Smooth muscle cell (in vitro differentiated cells): Measurements from ENCODE around the gene MRPL40. TPM values are rescaled to one million over a fixed set of nuclear protein-coding genes. Genes with fewer than 3 reads are reported as not detected.

Experiments used
- DNase-seq: peaks from one replicate; lab custom pipeline; 2025; ENCODE audit not compliant: unreplicated experiment; lab: John Stamatoyannopoulos, UW
- H2AFZ ChIP-seq: fragments of 200-600 bp; sonication (generic); 2 replicates; pipeline ENCODE4 v1.6.0; 2016; ENCODE audit warnings: antibody characterized with exemption, low read depth, mild to moderate bottlenecking
- H3F3A ChIP-seq: fragments of 200-600 bp; sonication (generic); 2 replicates; pipeline ENCODE4 v1.6.0; 2017; ENCODE audit warnings: antibody characterized with exemption, low read depth
- H3K27ac ChIP-seq: fragments of 200-600 bp; sonication (generic); 2 replicates; pipeline ENCODE4 v1.5.1; 2016; ENCODE audit warnings: low read depth, mild to moderate bottlenecking
- H3K27me3 ChIP-seq: fragments of 200-600 bp; sonication (generic); 2 replicates; pipeline ENCODE4 v1.6.1; 2016; ENCODE audit warnings: low read depth, mild to moderate bottlenecking
- H3K36me3 ChIP-seq: fragments of 200-600 bp; sonication (generic); 2 replicates; pipeline ENCODE4 v1.5.1; 2016; ENCODE audit warnings: low read depth
- H3K4me1 ChIP-seq: fragments of 200-600 bp; sonication (generic); 2 replicates; pipeline ENCODE4 v1.5.1; 2016; ENCODE audit warnings: low read depth
- H3K4me2 ChIP-seq: fragments of 200-600 bp; sonication (generic); 2 replicates; pipeline ENCODE4 v1.6.0; 2016; ENCODE audit warnings: mild to moderate bottlenecking
- H3K4me3 ChIP-seq: fragments of 200-600 bp; sonication (generic); 2 replicates; pipeline ENCODE4 v1.5.1; 2016; ENCODE audit warnings: mild to moderate bottlenecking
- H3K79me2 ChIP-seq: fragments of 200-600 bp; sonication (generic); 2 replicates; pipeline ENCODE4 v1.6.0; 2016; ENCODE audit warnings: low read depth, mild to moderate bottlenecking
- H3K9ac ChIP-seq: fragments of 200-600 bp; sonication (generic); 2 replicates; pipeline ENCODE4 v1.6.0; 2016; ENCODE audit warnings: low read depth
- H3K9me3 ChIP-seq: fragments of 200-600 bp; sonication (generic); replicated peaks from 2 replicates; pipeline ENCODE4 v1.5.1; 2016; ENCODE audit warnings: low read depth
- H4K20me1 ChIP-seq: fragments of 200-600 bp; sonication (generic); 2 replicates; pipeline ENCODE4 v1.6.0; 2016; ENCODE audit warnings: low read depth
- CTCF ChIP-seq: fragments of 200-600 bp; sonication (generic); IDR thresholded peaks from 2 replicates; pipeline ENCODE4 v1.5.1; 2017; ENCODE audit warnings: borderline replicate concordance, mild to moderate bottlenecking, antibody characterized with exemption; ENCODE audit not compliant: insufficient read depth, poor library complexity, severe bottlenecking
- WGBS: methylation state at CpG from one replicate; pipeline ENCODE4 v1.1.7; 2016; ENCODE audit warnings: low lambda C conversion rate; 5-methylcytosine and 5-hydroxymethylcytosine counted together
- polyA plus RNA-seq: library from polyadenylated mRNA; unstranded; fragments of >200 nt; fragmentation: Nextera tagmentation; extraction: Ambion mirVana; gene quantifications from 2 replicates; pipeline ENCODE4 v1.2.1, GENCODE V29; 2016
- total RNA-seq: library from RNA; depleted of rRNA; stranded (reverse); fragments of >200 nt; gene quantifications from 2 replicates; pipeline ENCODE4 v1.2.3, GENCODE V29; 2014

Gene MRPL40
- total and polyA plus RNA-seq, 2 experiments from 2014 or later, result 30.4 to 54.8 TPM

DNA sequence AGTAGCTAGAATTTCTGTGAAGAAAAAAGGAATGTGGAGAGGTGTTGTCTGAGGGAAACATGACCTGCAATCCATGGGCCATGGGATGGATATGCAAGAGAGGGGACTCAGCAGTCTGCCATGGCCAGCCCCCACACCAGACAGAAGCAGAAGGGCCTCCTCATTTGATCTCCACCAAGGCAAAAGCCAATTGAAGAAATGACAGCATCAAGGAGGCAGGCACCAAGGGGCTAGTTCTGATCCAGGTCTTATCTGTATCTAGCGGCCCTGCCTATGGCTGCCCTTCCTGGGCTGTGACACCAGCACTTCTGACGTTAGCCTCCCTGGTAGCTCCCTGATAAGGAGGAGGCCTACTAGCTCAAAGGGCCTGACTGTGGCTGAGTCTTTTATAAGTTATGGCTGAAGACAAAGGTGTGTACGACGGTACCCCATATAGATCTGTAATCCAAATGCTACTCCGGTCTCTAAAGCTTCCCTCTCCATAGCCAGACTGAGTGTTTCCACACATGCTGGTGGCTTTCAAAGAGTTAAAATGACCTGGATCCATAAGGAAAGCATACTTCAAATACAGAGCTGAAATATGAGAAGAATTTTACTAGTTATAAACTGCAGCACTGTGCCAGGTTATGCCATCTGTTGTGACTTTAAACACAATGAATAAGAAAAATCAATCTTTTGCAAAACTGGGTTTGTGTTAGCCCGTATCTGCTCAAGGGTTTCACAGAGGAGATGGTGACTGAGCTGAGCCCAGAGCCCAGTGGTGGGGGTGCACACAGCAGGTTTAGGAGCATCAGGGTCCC, 35.2 kb upstream of the MRPL40 start:
- Histone ChIP-seq H3K27ac (no peak overlapping the region), H3K4me2 (no peak overlapping the region), H4K20me1 (no peaks in the 10 kb centered on the region), H3F3A (no peaks in the 10 kb centered on the region), H2AFZ (no peak overlapping the region), H3K27me3 (no peaks in the 10 kb centered on the region), H3K4me3 (no peak overlapping the region), H3K9ac (no peak overlapping the region), H3K9me3 (no peaks in the 10 kb centered on the region), H3K4me1 (no peaks in the 10 kb centered on the region), H3K36me3 (no peaks in the 10 kb centered on the region), H3K79me2 (no peaks in the 10 kb centered on the region)
- no peak for TF ChIP-seq CTCF
- WGBS, result 92% methylated on average over 6 of the region's 6 CpGs
- DNase-seq, result no peak

DNA sequence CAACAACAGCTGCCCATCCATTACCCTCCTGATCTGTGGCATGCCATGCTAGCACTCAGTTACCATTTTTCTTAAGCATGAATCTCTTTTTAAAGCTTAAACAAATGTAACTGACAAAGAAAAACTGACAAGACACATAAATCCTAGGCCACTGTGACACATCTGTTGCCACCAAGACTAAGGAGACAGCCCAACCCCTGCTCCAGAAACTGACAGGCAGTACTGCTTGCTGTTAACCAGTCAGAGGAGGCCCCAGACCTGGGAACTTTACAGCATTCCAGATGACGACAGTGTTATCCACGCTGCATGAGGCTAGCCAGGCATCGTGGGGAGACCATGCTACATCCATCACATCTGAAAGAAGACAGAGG, 34.6 kb upstream of the MRPL40 start:
- WGBS, result 79% methylated on average over 3 of the region's 3 CpGs
- H3K36me3 ChIP-seq, result no peaks in the 10 kb centered on the region

GRCh38 chr22:19398206-19398605, 34.1 kb upstream of the MRPL40 start:
- H3K4me1 ChIP-seq, result no peaks in the 10 kb centered on the region
- no peaks in the 10 kb centered on the region for H3K27me3 ChIP-seq
- no peaks in the 10 kb centered on the region for H3K79me2 ChIP-seq
- no peaks in the 10 kb centered on the region for H4K20me1 ChIP-seq
- no peaks in the 10 kb centered on the region for H3F3A ChIP-seq
- H3K4me3 ChIP-seq, result no peak overlapping the region
- H3K36me3 ChIP-seq, result no peaks in the 10 kb centered on the region
- DNase-seq, result no peak
- no peak overlapping the region for H3K9ac ChIP-seq
- WGBS, result 96% methylated on average over 6 of the region's 6 CpGs
- H3K9me3 ChIP-seq, result no peaks in the 10 kb centered on the region
- H3K27ac ChIP-seq, result no peak overlapping the region
- TF ChIP-seq CTCF, result no peak
- no peak overlapping the region for H2AFZ ChIP-seq
- no peak overlapping the region for H3K4me2 ChIP-seq

More for the DNA sequence above, 34.6 kb upstream of the MRPL40 start:
- Histone ChIP-seq H4K20me1 (no peaks in the 10 kb centered on the region), H3F3A (no peaks in the 10 kb centered on the region), H3K79me2 (no peaks in the 10 kb centered on the region), H3K9ac (no peak overlapping the region), H3K4me2 (no peak overlapping the region), H2AFZ (no peak overlapping the region), H3K27me3 (no peaks in the 10 kb centered on the region), H3K27ac (no peak overlapping the region), H3K4me3 (no peak overlapping the region), H3K4me1 (no peaks in the 10 kb centered on the region), H3K9me3 (no peaks in the 10 kb centered on the region)
- TF ChIP-seq CTCF, result no peak
- no peak for DNase-seq

DNA sequence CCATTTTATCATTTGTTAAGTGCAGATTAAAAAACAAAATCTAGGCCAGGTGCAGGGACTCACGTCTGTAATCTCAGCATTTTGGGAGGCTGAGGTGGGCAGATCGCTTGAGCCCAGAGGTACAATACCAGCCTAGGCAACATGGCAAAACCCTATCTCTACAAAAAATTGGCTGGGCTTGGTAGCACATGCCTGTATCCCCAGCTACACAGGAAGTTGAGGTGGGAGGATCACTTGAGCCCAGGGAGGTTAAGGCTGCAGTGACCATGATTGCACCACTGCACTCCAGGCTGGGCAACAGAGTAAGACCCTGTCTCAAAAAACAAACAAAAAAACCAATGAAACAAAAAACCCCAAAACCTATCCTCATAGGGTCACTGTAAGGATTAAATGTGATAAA, 33.7 kb upstream of the MRPL40 start:
- no peak overlapping the region for H3K27ac ChIP-seq
- no peak for TF ChIP-seq CTCF
- H3K9me3 ChIP-seq, result no peaks in the 10 kb centered on the region
- no peak for DNase-seq
- no peaks in the 10 kb centered on the region for H3K4me1 ChIP-seq
- 97% methylated on average over 2 of the region's 2 CpGs for WGBS
- H3K9ac ChIP-seq, result no peak overlapping the region
- no peak overlapping the region for H2AFZ ChIP-seq
- no peaks in the 10 kb centered on the region for H3K27me3 ChIP-seq
- H3F3A ChIP-seq, result no peaks in the 10 kb centered on the region
- no peaks in the 10 kb centered on the region for H4K20me1 ChIP-seq
- no peak overlapping the region for H3K4me3 ChIP-seq
- no peaks in the 10 kb centered on the region for H3K36me3 ChIP-seq
- H3K79me2 ChIP-seq, result no peaks in the 10 kb centered on the region
- no peak overlapping the region for H3K4me2 ChIP-seq
